Stimulated activated CD4-positive, alpha-beta T cell treated with anti-CD3 and anti-CD28 coated beads, Interleukin-4, amount 100 ng/mL, for 24 hours (primary cell): Measurements from ENCODE around the gene DKKL1.
"Not testable (repeated sequence)": the region's sequence is repeated elsewhere in the genome, so short reads cannot be mapped to it uniquely, and the experiment has no call there.

Experiments used
- DNase-seq: peaks from one replicate; pipeline ENCODE4 v3.0.0-alpha.2; 2020

Gene DKKL1

GRCh38 chr19:49362048-49362928 is 1.4 kb upstream of the DKKL1 start, which contains the start of gene TEAD2:
Gene TEAD2 (minus strand): TSS chr19:49362416. CDS start chr19:49360075, 2,341 bp downstream.
- no peak for DNase-seq

GRCh38 chr19:49362929-49363267 is 779 bp upstream of the DKKL1 start:
- DNase-seq = no peak

- DNase-seq = no peak
These were observed 533 bp downstream of the DKKL1 start for GRCh38 chr19:49364083-49364737.

- no peak for DNase-seq
These were observed 2.4 kb downstream of the DKKL1 start for GRCh38 chr19:49366110-49366509.

- DNase-seq = no peak
These were observed 5.2 kb downstream of the DKKL1 start for GRCh38 chr19:49368711-49369358.

- DNase-seq = no peak
These were observed 7.5 kb downstream of the DKKL1 start for GRCh38 chr19:49371184-49371583.

- not testable (repeated sequence) for DNase-seq
These were observed 9.5 kb downstream of the DKKL1 start for GRCh38 chr19:49373174-49373573.

GRCh38 chr19:49374665-49375434 is 11.2 kb downstream of the DKKL1 start:
- no peak for DNase-seq

- no peak for DNase-seq
These were observed 14.8 kb downstream of the DKKL1 start for GRCh38 chr19:49378512-49378911.

- DNase-seq = no peak
These were observed 16.7 kb downstream of the DKKL1 start for GRCh38 chr19:49380391-49380790.

- DNase-seq = no peak
These were observed 19.0 kb downstream of the DKKL1 start for GRCh38 chr19:49382639-49383038.

GRCh38 chr19:49383599-49383998 is 19.9 kb downstream of the DKKL1 start:
- DNase-seq = no peak

- peak; percentile 79 for DNase-seq
These were observed 24.3 kb downstream of the DKKL1 start, which contains the start of gene KASH5 for GRCh38 chr19:49387936-49388372. Gene KASH5 (plus strand): TSS chr19:49388249. CDS start chr19:49390884, 2,635 bp downstream.

- DNase-seq = no peak
These were observed 25.7 kb downstream of the DKKL1 start for GRCh38 chr19:49389406-49389805.

GRCh38 chr19:49390131-49390928 is 26.7 kb downstream of the DKKL1 start:
- DNase-seq = no peak

- DNase-seq = no peak
These were observed 27.3 kb downstream of the DKKL1 start for GRCh38 chr19:49390929-49391359.

GRCh38 chr19:49391581-49392399 is 28.1 kb downstream of the DKKL1 start:
- DNase-seq = peak; percentile 82

GRCh38 chr19:49393881-49394280 is 30.2 kb downstream of the DKKL1 start:
- no peak for DNase-seq

GRCh38 chr19:49395581-49396407 is 32.1 kb downstream of the DKKL1 start:
- no peak for DNase-seq
